Measurements from ENCODE around the gene WDR35.
"Not testable (repeated sequence)": the region's sequence is repeated elsewhere in the genome, so short reads cannot be mapped to it uniquely, and the experiment has no call there.

The WDR35 gene

GRCh38 chr2:19937004-19937403 is 52.9 kb downstream of the WDR35 start:
- no peak for DNase-seq

- DNase-seq, result no peak
Measured at GRCh38 chr2:19936203-19936602, 53.7 kb downstream of the WDR35 start.

GRCh38 chr2:19933351-19933981 is 56.4 kb downstream of the WDR35 start:
- no peak for DNase-seq

GRCh38 chr2:19932928-19933327 is 57.0 kb downstream of the WDR35 start:
- no peak for DNase-seq

- no peak for DNase-seq
Measured at GRCh38 chr2:19929226-19929625, 60.7 kb downstream of the WDR35 start.

- not testable (repeated sequence) for DNase-seq
Measured at GRCh38 chr2:19927816-19928215, 62.1 kb downstream of the WDR35 start.

- not testable (repeated sequence) for DNase-seq
Measured at GRCh38 chr2:19924526-19924925, 65.4 kb downstream of the WDR35 start.

GRCh38 chr2:19922188-19922587 is 67.7 kb downstream of the WDR35 start:
- not testable (repeated sequence) for DNase-seq

GRCh38 chr2:19916385-19916950 is 73.4 kb downstream of the WDR35 start:
- DNase-seq, result no peak

GRCh38 chr2:19914266-19914975 is 75.5 kb downstream of the WDR35 start:
- DNase-seq, result no peak

GRCh38 chr2:19911808-19912509 is 77.9 kb downstream of the WDR35 start:
- no peak for DNase-seq

GRCh38 chr2:19902216-19902740 is 87.6 kb downstream of the WDR35 start:
- DNase-seq, result peak in 1 of 5 experiments; percentile 25

GRCh38 chr2:19901442-19902215 is 88.3 kb downstream of the WDR35 start, which contains the start of gene TTC32:
Gene TTC32, minus strand, starts transcription at chr2:19901983. Its CDS starts 129 bp downstream, at chr2:19901854.
- DNase-seq, result peak; percentile 86 to 96 (median 91)

GRCh38 chr2:19900931-19901441 is 88.9 kb downstream of the WDR35 start:
- DNase-seq, result peak in 1 of 5 experiments; percentile 35

GRCh38 chr2:19899985-19900930 is 89.6 kb downstream of the WDR35 start:
- DNase-seq, result peak in 2 of 5 experiments; percentile 44 to 60

GRCh38 chr2:19898592-19899329 is 91.1 kb downstream of the WDR35 start:
- no peak for DNase-seq

GRCh38 chr2:19897623-19898245 is 92.2 kb downstream of the WDR35 start:
- DNase-seq, result no peak

GRCh38 chr2:19895535-19895934 is 94.4 kb downstream of the WDR35 start:
- DNase-seq, result peak in 1 of 5 experiments; percentile 64

- DNase-seq, result no peak
Measured at GRCh38 chr2:19894134-19894792, 95.6 kb downstream of the WDR35 start.

Measured in T-helper 2 cell (primary cell).